NCI-H146 treated with DMSO at 0.1 percent for 48 hours (cell line): ENCODE measurements around the gene SDC3.

Experiments
- DNase-seq: peaks from one replicate; lab custom pipeline; 2025; ENCODE audit not compliant: unreplicated experiment; lab: John Stamatoyannopoulos, UW

The SDC3 gene

GRCh38 chr1:30855686-30856259, 52.8 kb downstream of the SDC3 start:
- no peak for DNase-seq

- no peak for DNase-seq
Observed at GRCh38 chr1:30853350-30853749, 55.2 kb downstream of the SDC3 start.

GRCh38 chr1:30852026-30852425, 56.5 kb downstream of the SDC3 start:
- DNase-seq = no peak

- DNase-seq = no peak
Observed at GRCh38 chr1:30851286-30851685, 57.3 kb downstream of the SDC3 start.

- DNase-seq = no peak
Observed at GRCh38 chr1:30850607-30851006, 58.0 kb downstream of the SDC3 start.

GRCh38 chr1:30848130-30848529, 60.4 kb downstream of the SDC3 start:
- DNase-seq = no peak

GRCh38 chr1:30847358-30847972, 61.1 kb downstream of the SDC3 start:
- peak; percentile 43 for DNase-seq

GRCh38 chr1:30846587-30846986, 62.0 kb downstream of the SDC3 start:
- DNase-seq = no peak

GRCh38 chr1:30845904-30846290, 62.7 kb downstream of the SDC3 start:
- no peak for DNase-seq

- DNase-seq = no peak
Observed at GRCh38 chr1:30845237-30845903, 63.2 kb downstream of the SDC3 start.

GRCh38 chr1:30844631-30845030, 63.9 kb downstream of the SDC3 start:
- no peak for DNase-seq

GRCh38 chr1:30842697-30843354, 65.7 kb downstream of the SDC3 start:
- no peak for DNase-seq

- no peak for DNase-seq
Observed at GRCh38 chr1:30840904-30841598, 67.5 kb downstream of the SDC3 start.

- no peak for DNase-seq
Observed at GRCh38 chr1:30839827-30840359, 68.7 kb downstream of the SDC3 start.

- no peak for DNase-seq
Observed at GRCh38 chr1:30838996-30839395, 69.6 kb downstream of the SDC3 start.

- no peak for DNase-seq
Observed at GRCh38 chr1:30837653-30838052, 70.9 kb downstream of the SDC3 start.

GRCh38 chr1:30834253-30834652, 74.3 kb downstream of the SDC3 start:
- DNase-seq = peak; percentile 38

GRCh38 chr1:30830537-30830936, 78.0 kb downstream of the SDC3 start:
- no peak for DNase-seq

- DNase-seq = no peak
Observed at GRCh38 chr1:30829889-30830288, 78.7 kb downstream of the SDC3 start.

GRCh38 chr1:30824736-30825429, 83.7 kb downstream of the SDC3 start:
- no peak for DNase-seq
